ENCODE data around the gene PANX2.
"Not testable (repeated sequence)": the region's sequence is repeated elsewhere in the genome, so short reads cannot be mapped to it uniquely, and the experiment has no call there.

PANX2 gene

GRCh38 chr22:50147258-50148165 lies 23.0 kb upstream of the PANX2 start:
- DNase-seq (ENCODE audit: low read depth, low spot score): not testable (repeated sequence)

GRCh38 chr22:50148166-50148500 lies 22.4 kb upstream of the PANX2 start:
- no peak for DNase-seq (ENCODE audit: low read depth, low spot score)

- DNase-seq (ENCODE audit: low read depth, low spot score): no peak
Observed at GRCh38 chr22:50148991-50149721, 21.4 kb upstream of the PANX2 start.

GRCh38 chr22:50150161-50151129 lies 20.1 kb upstream of the PANX2 start:
- DNase-seq (ENCODE audit: low read depth, low spot score): no peak

GRCh38 chr22:50151571-50152537 lies 18.7 kb upstream of the PANX2 start:
- no peak for DNase-seq (ENCODE audit: low read depth, low spot score)

- DNase-seq (ENCODE audit: low read depth, low spot score): no peak
Observed at GRCh38 chr22:50153056-50153755, 17.3 kb upstream of the PANX2 start.

GRCh38 chr22:50153756-50154140 lies 16.8 kb upstream of the PANX2 start:
- no peak for DNase-seq (ENCODE audit: low read depth, low spot score)

- DNase-seq (ENCODE audit: low read depth, low spot score): no peak
Observed at GRCh38 chr22:50157709-50158375, 12.7 kb upstream of the PANX2 start.

- no peak for DNase-seq (ENCODE audit: low read depth, low spot score)
Observed at GRCh38 chr22:50160947-50161346, 9.6 kb upstream of the PANX2 start.

- no peak for DNase-seq (ENCODE audit: low read depth, low spot score)
Observed at GRCh38 chr22:50161508-50162390, 8.8 kb upstream of the PANX2 start.

GRCh38 chr22:50162391-50162956 lies 8.1 kb upstream of the PANX2 start:
- no peak for DNase-seq (ENCODE audit: low read depth, low spot score)

- DNase-seq (ENCODE audit: low read depth, low spot score): no peak
Observed at GRCh38 chr22:50165436-50166123, 5.0 kb upstream of the PANX2 start.

GRCh38 chr22:50167689-50168489 lies 2.6 kb upstream of the PANX2 start:
- DNase-seq (ENCODE audit: low read depth, low spot score): no peak

GRCh38 chr22:50168490-50169180 lies 1.9 kb upstream of the PANX2 start:
- DNase-seq (ENCODE audit: low read depth, low spot score): not testable (repeated sequence)

- no peak for DNase-seq (ENCODE audit: low read depth, low spot score)
Observed at GRCh38 chr22:50169181-50169759, 1.3 kb upstream of the PANX2 start.

Data from brain pericyte (primary cell).